NCI-H2171 (cell line): ENCODE data around the gene RHOH.

Experiments
- DNase-seq: peaks from one replicate; lab custom pipeline; 2025; lab: John Stamatoyannopoulos, UW

RHOH gene

GRCh38 chr4:40190019-40190418 lies 6.8 kb upstream of the RHOH start:
- DNase-seq: no peak

DNA sequence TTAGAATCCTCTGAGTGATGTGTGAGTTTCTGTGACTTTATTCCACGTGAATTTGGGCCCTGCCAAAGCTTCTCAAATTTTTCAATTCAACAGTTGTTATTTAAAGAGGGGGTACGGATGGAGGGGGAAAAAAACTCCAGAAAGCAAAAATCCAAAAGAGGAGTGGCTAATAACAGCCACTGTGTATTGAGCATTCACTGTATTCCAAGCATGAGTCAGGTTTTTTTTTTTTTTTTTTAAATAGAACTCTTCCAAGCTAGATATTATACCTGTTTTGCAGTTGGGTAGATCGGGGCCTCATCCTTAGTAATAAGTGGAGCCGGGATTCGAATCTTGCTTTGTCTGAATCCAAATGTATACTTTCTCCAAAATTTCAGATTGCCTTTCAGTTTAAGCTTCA lies 6.4 kb upstream of the RHOH start:
- DNase-seq: no peak

GRCh38 chr4:40190880-40191815 lies 5.7 kb upstream of the RHOH start:
- no peak for DNase-seq

- no peak for DNase-seq
Measured at GRCh38 chr4:40192114-40193015, 4.5 kb upstream of the RHOH start.

GRCh38 chr4:40193016-40193571 lies 3.7 kb upstream of the RHOH start:
- no peak for DNase-seq

- DNase-seq: no peak
Measured at GRCh38 chr4:40193578-40193977, 3.3 kb upstream of the RHOH start.

GRCh38 chr4:40194602-40195161 lies 2.1 kb upstream of the RHOH start:
- no peak for DNase-seq

DNA sequence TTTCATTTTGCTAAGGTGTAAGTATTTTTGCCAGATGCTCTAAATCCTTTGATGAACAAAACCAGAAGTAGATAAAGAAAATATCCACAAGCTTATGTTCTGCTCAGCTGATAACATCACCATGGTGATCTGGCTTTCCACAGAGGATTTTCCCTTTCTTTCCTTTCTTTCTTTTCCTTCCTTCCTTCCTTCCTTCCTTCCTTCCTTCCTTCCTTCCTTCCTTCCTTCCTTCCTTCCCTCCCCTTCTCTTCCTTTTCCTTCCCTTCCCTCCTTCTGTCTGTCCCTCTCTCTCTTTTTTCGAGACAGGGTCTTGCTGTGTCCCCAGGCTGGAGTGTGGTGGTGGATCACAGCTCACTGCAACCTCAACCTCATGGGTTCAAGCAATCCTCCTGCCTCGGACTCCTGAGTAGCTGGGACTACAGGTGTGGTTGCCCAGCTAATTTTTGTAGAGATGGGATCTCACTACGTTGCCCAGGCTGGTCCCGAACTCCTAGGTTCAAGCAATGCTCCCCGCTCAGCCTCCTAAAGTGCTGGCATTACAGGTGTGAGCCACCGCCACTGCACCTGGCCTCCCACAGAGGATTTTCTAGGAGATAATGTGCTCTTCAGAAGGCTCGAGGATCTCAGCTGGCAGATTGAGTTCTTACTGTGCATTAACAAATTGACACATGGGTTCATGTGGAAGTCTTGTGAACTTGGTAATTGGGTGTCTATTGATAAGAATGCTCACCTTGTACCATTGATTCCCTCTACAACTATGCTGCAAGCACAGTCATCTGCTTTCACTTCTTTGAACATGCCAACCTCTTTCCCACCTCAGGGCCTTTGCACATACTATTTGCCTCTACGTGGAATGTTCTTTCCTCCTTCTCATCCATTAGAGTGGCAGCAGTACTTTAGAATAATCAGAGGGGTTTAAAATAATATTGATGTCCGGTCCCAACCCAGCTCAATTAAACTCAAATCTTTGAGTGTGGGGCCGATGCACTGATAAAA lies 1.4 kb upstream of the RHOH start:
- DNase-seq: no peak

GRCh38 chr4:40196272-40196671 lies 559 bp upstream of the RHOH start:
- DNase-seq: no peak

DNA sequence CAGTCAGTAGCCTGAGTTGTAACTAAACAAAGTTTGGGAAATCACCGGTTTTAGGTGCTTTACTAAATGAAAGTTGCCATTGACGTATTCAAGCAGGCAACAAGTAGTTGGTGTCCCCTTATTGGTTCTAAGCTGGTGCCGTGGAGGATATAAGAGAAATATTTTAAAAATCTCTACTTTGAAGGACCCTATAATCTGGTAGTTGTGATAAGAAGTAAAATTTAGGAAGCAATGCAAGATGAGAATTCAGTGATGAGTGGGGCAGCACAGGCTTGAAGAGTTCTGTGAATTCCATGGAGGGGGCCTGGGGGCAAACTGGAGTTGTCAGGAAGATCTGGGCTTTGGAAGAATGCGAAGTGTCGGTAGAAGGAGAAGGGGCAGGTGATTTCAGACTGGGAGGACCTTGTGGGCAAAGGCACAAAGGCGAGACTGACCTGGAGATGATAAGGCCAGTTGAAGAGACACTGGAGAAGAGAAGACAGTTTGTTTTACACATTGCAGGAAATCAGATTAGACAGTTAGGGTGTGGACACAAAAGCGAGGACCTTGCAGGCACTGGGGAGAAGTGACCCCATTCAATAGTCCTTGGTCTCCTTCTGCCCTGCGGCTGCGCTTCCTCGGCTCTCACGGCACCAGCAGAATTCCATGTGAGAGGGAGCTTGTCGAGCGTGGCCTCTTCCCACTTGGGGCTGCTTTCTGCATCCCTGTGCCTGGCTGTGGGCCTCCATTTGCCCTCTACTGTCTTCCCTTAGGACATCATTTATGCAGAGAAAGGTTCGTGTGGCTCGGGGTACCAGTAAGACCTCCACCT lies 1.3 kb downstream of the RHOH start:
- no peak for DNase-seq

DNA sequence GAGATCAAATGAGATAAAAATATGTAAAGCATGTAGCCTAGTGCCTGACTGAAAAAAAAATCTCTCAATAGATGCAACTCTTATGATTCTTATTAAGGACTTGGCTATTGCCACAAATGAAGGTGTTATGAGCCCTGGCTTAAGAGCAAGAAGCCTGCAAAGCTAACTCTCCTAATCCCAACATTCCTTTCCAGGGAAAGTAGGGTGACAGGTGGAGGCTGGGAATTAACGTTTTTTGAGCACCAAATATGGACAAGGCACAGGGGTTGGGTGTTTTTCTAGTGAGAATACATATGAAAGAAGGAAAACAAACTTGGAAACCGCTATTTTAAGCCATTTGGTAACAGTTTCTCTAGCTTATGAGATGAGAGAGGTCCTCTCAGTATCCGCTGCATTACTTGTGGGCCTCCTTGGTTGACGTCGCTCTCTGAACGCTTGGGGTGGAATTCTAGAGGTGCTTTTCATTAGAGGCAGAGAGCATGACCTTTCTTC lies 2.4 kb downstream of the RHOH start:
- DNase-seq: no peak

- no peak for DNase-seq
Measured at GRCh38 chr4:40199999-40200874, 3.4 kb downstream of the RHOH start.

- DNase-seq: no peak
Measured at GRCh38 chr4:40200875-40201801, 4.3 kb downstream of the RHOH start.

DNA sequence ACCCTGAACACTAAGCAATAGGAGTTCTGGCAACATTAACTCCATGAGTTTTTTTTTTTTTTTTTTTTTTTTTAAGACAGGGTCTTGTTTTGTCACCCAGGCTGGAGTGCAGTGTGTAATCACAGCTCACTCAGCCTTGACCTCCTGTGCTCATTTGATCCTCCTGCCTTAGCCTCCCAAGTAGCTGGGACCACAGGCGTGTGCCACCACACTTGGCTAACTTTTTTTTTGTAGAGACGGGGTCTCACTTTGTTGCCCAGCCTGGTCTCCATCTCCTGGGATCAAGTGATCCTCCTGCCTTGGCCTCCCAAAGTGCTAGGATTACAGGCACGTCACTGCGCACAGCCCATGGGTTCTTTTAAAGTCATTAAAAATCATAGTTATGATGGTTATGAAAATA lies 5.1 kb downstream of the RHOH start:
- no peak for DNase-seq

DNA sequence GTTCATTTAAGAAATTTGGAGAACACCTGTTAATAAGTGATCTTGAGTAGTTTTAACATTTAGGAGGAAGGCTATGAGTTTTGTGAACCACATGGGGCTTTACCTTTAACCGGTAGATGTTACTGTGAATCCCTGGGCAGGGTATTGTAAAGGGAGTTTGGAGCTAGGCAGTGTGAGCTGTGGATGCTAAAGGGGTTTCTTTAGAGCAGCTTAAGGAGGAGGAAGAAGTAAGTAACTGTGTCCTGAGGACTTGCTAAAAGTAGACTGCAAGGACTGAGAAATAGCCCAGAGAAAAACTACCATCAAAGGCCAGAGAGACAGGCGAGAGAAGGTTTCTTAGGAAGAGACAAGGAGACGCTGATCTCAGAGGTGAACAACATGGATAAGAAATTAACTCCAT lies 5.6 kb downstream of the RHOH start:
- no peak for DNase-seq

DNA sequence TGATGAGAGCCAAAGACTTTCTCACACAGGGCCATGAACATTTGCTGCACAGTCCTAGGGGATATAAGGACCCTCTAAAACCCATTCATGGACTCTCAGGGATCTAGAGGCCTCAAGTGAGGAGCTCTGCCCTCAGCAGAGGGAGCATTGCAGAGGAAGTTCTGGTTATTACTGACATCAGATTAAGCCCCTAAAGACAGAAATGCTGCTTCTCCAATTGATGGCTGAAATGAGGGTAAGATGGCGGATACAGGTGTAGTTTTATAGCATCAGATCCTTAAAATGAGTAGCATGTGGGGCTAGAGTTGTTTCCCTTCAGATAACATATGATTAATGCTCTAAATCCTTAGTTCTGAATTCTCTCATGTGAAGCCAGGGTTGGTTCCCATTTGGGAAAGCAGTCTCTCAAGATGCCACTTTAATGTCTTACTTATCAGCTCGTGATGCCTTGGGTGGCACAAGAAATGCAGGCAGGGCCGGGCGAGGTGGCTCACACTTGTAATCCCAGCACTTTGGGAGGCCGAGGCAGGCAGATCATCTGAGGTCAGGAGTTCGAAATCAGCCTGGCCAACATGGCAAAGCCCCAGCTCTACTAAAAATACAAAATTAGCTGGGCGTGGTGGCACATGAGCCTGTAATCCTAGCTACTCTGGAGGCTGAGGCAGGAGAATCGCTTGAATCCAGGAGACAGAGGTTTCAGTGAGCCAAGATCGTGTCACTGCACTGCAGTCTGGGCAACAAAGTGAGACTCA lies 7.9 kb downstream of the RHOH start:
- DNase-seq: no peak
